ENCODE measurements around the gene AMY1B. TPM values are rescaled to one million over a fixed set of nuclear protein-coding genes. Genes with fewer than 3 reads are reported as not detected.
"Not testable (repeated sequence)": the region's sequence is repeated elsewhere in the genome, so short reads cannot be mapped to it uniquely, and the experiment has no call there.

AMY1B gene
- total RNA-seq, result not detected

- H3K9me3 ChIP-seq; H3K27ac ChIP-seq; H3K36me3 ChIP-seq; H3K4me3 ChIP-seq; H3K4me1 ChIP-seq; H3K27me3 ChIP-seq; intact Hi-C loops (cut with DNase I); DNase-seq (ENCODE audit: extremely low spot score in 2 of 2): not testable (repeated sequence)
Measured at GRCh38 chr1:103696110-103696509, at the start of gene AMY1B. Gene AMY1B, minus strand, starts transcription at chr1:103696210. Its CDS starts 571 bp downstream, at chr1:103695639.

DNA sequence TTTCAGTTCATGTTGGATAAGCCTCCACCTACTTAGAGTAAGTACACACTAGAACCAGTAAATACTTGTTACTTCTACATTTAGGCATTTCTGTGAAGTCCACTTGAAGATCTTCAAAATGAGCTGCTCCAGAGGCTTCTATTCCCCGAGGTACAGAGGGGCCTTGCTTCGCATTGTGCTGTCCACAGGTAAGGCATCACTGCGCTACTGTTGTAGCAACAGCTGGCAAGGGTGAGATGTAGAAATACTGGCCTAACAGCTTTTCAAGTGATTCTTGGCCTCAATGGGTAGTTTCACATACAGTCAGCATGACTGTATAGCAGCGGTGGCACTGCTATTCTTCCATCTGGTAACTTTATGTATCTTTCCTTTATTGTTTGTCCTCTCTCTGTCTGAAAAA is 49.0 kb upstream of the AMY1B start:
- H3K4me3 ChIP-seq; H3K36me3 ChIP-seq; DNase-seq (ENCODE audit: extremely low spot score in 2 of 2); H3K27me3 ChIP-seq; intact Hi-C loops (cut with DNase I); H3K9me3 ChIP-seq; H3K27ac ChIP-seq; H3K4me1 ChIP-seq: not testable (repeated sequence)

- DNase-seq (ENCODE audit: extremely low spot score in 2 of 2); H3K27ac ChIP-seq; intact Hi-C loops (cut with DNase I); H3K4me3 ChIP-seq; H3K36me3 ChIP-seq; H3K9me3 ChIP-seq; H3K27me3 ChIP-seq; H3K4me1 ChIP-seq: not testable (repeated sequence)
Measured at GRCh38 chr1:103744449-103744848, 48.4 kb upstream of the AMY1B start.

GRCh38 chr1:103738031-103738430 is 42.0 kb upstream of the AMY1B start:
- DNase-seq (ENCODE audit: extremely low spot score in 2 of 2); H3K27ac ChIP-seq; intact Hi-C loops (cut with DNase I); H3K9me3 ChIP-seq; H3K4me1 ChIP-seq; H3K36me3 ChIP-seq; H3K27me3 ChIP-seq; H3K4me3 ChIP-seq: not testable (repeated sequence)

GRCh38 chr1:103735334-103735733 is 39.3 kb upstream of the AMY1B start:
- H3K4me1 ChIP-seq; H3K27me3 ChIP-seq; H3K36me3 ChIP-seq; intact Hi-C loops (cut with DNase I); H3K27ac ChIP-seq; H3K4me3 ChIP-seq; H3K9me3 ChIP-seq; DNase-seq (ENCODE audit: extremely low spot score in 2 of 2): not testable (repeated sequence)

DNA sequence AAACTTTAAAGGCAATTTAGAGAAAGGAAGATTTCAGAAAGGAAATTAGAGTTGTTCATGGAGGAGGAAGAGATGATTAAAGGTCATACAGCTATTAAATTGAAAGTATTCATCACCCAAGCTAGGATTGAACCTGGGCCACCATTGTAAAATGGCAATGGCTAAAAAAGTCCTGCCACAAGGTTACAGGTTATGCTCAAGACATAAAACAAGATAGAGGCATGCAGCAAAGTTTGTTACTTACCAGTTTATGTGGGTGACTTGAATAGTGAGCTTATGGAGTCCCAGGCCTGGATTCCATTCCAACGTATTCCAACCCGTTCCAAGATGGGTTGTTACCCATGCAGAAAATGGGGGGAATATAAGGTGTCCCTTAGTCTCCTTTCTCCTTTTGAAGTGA is 25.5 kb upstream of the AMY1B start:
- H3K4me3 ChIP-seq; H3K36me3 ChIP-seq; H3K4me1 ChIP-seq; H3K27ac ChIP-seq; H3K27me3 ChIP-seq; H3K9me3 ChIP-seq; DNase-seq (ENCODE audit: extremely low spot score in 2 of 2); intact Hi-C loops (cut with DNase I): not testable (repeated sequence)

GRCh38 chr1:103717404-103717803 is 21.4 kb upstream of the AMY1B start:
- H3K27me3 ChIP-seq; intact Hi-C loops (cut with DNase I); H3K36me3 ChIP-seq; H3K4me3 ChIP-seq; H3K4me1 ChIP-seq; H3K27ac ChIP-seq; H3K9me3 ChIP-seq: not testable (repeated sequence)
- peak in 1 of 2 donors; percentile 49 for DNase-seq (ENCODE audit: extremely low spot score in 2 of 2)

- H3K36me3 ChIP-seq; H3K9me3 ChIP-seq; H3K27ac ChIP-seq; DNase-seq (ENCODE audit: extremely low spot score in 2 of 2); intact Hi-C loops (cut with DNase I); H3K27me3 ChIP-seq; H3K4me1 ChIP-seq; H3K4me3 ChIP-seq: not testable (repeated sequence)
Measured at GRCh38 chr1:103710381-103710780, 14.4 kb upstream of the AMY1B start.

- H3K9me3 ChIP-seq; H3K27me3 ChIP-seq; H3K27ac ChIP-seq; DNase-seq (ENCODE audit: extremely low spot score in 2 of 2); H3K4me1 ChIP-seq; H3K4me3 ChIP-seq; intact Hi-C loops (cut with DNase I); H3K36me3 ChIP-seq: not testable (repeated sequence)
Measured at GRCh38 chr1:103707670-103708069, 11.7 kb upstream of the AMY1B start.

DNA sequence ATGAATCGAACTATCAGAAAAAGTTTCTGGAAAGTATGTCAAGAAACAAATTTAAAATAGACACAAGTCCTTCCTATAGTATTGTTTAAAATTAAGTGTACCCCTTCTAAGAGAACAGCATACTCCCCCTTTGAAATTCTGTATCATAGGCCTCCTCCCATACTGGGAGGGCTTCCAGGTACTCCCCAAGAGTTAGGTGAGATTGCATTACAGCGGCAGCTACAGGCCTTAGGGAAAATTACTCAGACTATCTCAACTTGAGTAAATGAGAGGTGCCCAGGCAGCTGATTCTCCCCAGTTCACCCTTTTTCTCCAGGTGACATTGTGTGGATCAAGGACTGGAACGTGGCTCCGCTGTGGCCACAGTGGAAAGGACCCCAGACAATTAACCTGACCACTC is 5.2 kb upstream of the AMY1B start:
- H3K9me3 ChIP-seq; H3K4me1 ChIP-seq; H3K27me3 ChIP-seq; H3K36me3 ChIP-seq; H3K4me3 ChIP-seq; H3K27ac ChIP-seq; DNase-seq (ENCODE audit: extremely low spot score in 2 of 2); intact Hi-C loops (cut with DNase I): not testable (repeated sequence)

DNA sequence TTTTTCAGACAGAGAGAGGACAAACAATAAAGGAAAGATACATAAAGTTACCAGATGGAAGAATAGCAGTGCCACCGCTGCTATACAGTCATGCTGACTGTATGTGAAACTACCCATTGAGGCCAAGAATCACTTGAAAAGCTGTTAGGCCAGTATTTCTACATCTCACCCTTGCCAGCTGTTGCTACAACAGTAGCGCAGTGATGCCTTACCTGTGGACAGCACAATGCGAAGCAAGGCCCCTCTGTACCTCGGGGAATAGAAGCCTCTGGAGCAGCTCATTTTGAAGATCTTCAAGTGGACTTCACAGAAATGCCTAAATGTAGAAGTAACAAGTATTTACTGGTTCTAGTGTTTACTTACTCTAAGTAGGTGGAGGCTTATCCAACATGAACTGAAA is 4.7 kb upstream of the AMY1B start:
- intact Hi-C loops (cut with DNase I); H3K4me3 ChIP-seq; H3K27me3 ChIP-seq; H3K36me3 ChIP-seq; H3K4me1 ChIP-seq; H3K27ac ChIP-seq; H3K9me3 ChIP-seq; DNase-seq (ENCODE audit: extremely low spot score in 2 of 2): not testable (repeated sequence)

GRCh38 chr1:103697430-103697829 is 1.4 kb upstream of the AMY1B start:
- intact Hi-C loops (cut with DNase I); H3K4me3 ChIP-seq; H3K9me3 ChIP-seq; H3K27ac ChIP-seq; H3K27me3 ChIP-seq; DNase-seq (ENCODE audit: extremely low spot score in 2 of 2); H3K36me3 ChIP-seq; H3K4me1 ChIP-seq: not testable (repeated sequence)

DNA sequence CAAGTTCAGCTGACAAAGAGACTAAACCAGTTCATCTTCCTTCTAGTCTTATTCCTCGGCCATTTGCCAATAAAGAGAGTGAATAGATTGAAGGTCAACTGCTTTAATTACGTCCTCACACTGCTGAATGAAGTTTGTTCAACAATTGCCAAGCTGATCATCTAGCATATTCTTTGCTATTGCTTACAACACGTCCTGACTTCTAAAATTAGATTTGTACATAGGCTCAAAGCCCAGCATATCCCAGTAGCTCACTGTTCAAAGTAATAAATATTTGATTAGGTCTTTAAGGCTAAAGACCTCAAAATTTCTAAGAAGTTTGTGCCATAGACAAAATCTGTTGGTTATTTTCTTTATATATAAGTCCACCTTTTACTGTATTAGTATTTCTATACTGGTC is 19.7 kb downstream of the AMY1B start:
- H3K4me1 ChIP-seq; intact Hi-C loops (cut with DNase I); H3K9me3 ChIP-seq; H3K27me3 ChIP-seq; H3K36me3 ChIP-seq; H3K4me3 ChIP-seq; DNase-seq (ENCODE audit: extremely low spot score in 2 of 2); H3K27ac ChIP-seq: not testable (repeated sequence)

GRCh38 chr1:103655460-103655859 is 40.5 kb downstream of the AMY1B start, which contains the start of gene AMY1A:
Gene AMY1A, plus strand, starts transcription at chr1:103655760. Its CDS starts 571 bp downstream, at chr1:103656331.
- DNase-seq (ENCODE audit: extremely low spot score in 2 of 2); H3K36me3 ChIP-seq; intact Hi-C loops (cut with DNase I); H3K27me3 ChIP-seq; H3K27ac ChIP-seq; H3K4me3 ChIP-seq; H3K4me1 ChIP-seq; H3K9me3 ChIP-seq: not testable (repeated sequence)

- H3K9me3 ChIP-seq; DNase-seq (ENCODE audit: extremely low spot score in 2 of 2); H3K27me3 ChIP-seq; H3K36me3 ChIP-seq; H3K4me1 ChIP-seq; H3K27ac ChIP-seq; intact Hi-C loops (cut with DNase I); H3K4me3 ChIP-seq: not testable (repeated sequence)
Measured at GRCh38 chr1:103654133-103654532, 41.9 kb downstream of the AMY1B start.

Data from vagina (tissue), 2 donors.